HK-2 (cell line): ENCODE results near the gene BAIAP2L1.
"Not testable (repeated sequence)": the region's sequence is repeated elsewhere in the genome, so short reads cannot be mapped to it uniquely, and the experiment has no call there.

Source experiments
- DNase-seq: peaks from one replicate; pipeline ENCODE4 v3.0.0-alpha.2; 2018; ENCODE audit not compliant: unreplicated experiment

Gene BAIAP2L1

DNA sequence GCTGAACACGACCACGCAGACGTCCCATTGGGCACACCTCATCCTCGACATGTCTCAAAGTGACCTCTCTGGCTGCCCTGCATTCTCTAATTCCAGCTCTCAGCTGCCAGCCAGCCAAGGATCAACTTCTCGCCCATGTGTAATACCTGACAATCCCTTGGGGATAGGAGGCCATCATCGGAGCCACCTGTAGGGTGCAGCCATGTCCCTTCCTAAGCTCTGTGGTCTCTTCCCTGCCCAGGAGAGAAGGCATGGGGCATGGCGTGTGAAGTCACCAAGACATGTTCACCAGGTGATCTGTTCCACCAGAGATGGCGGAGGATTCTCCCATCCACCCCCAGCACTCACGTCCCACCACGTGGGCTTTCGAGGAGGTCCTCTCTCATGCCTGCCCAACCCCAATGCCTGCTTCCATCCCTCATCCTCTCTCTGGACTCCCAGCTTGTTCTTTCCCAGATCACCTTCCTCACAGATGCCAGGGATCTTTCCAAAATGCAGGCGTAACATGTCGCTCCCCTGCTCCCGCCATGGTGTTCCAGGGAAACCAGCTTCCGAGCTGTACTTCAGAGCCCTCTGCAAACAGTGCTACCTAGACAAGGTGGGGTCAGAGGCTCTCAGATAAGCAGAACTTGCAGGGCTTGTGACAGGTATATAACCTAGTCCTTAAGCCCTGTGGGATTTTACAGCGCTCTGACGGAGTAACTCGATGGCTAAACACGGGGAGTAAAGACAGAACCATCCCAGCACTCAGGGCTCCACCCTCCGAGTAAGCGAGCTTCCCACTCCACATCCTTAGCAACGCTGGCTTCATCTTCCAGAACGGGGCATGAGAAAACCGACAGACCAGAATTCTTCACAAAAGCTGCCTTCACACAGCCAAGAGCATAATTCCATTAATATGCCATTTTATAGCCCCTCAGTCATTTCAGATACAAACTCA, 78.3 kb downstream of the BAIAP2L1 start:
- DNase-seq = no peak

DNA sequence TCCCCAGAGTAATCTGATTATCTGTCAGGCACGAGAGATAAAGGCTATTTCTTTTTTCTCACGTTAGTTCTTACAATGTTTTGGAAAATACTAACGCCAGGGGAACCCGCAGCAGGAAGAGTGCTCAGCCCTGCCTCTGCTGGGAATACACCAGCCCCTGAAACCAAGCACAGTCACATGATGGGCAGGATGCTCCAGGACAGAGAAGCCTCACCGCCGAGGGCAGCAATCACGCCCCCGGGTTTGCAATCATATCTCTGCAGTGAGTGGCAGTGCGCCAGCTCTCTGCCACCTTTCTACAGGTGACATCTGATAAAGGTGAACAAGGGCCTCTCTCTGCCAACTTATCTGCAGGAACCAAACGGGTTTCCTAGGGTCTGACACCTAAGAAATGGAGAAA, 79.6 kb downstream of the BAIAP2L1 start:
- no peak for DNase-seq

- no peak for DNase-seq
These were observed 81.7 kb downstream of the BAIAP2L1 start for GRCh38 chr7:98319176-98319575.

DNA sequence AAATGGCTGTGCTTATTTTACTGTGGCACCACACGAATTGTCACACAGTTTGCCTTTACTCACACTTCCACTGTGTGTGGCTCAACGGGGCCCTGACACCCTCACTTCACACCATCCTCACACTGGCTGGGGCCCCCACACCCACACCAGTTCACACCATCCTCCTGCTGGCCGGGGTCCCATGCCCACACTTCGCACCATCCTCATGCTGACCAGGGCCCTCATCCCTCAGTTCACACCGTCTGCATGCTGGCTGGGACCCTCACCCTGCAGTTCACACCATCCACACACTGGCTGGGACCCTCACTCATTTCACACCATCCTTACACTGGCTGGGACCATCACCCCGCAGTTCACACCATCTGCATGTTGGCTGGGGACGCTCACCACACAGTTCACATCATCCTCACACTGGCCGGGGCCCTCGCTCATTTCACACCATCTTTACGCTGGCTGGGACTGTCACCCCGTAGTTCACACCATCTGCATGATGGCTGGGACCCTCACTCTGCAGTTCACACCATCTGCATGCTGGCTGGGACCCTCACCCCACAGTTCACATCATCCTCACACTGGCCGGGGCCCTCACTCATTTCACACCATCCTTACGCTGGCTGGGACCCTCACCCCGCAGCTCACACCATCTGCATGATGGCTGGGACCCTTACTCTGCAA, 83.4 kb downstream of the BAIAP2L1 start:
- DNase-seq = no peak

- DNase-seq = not testable (repeated sequence)
These were observed 84.8 kb downstream of the BAIAP2L1 start for GRCh38 chr7:98315994-98316527.

DNA sequence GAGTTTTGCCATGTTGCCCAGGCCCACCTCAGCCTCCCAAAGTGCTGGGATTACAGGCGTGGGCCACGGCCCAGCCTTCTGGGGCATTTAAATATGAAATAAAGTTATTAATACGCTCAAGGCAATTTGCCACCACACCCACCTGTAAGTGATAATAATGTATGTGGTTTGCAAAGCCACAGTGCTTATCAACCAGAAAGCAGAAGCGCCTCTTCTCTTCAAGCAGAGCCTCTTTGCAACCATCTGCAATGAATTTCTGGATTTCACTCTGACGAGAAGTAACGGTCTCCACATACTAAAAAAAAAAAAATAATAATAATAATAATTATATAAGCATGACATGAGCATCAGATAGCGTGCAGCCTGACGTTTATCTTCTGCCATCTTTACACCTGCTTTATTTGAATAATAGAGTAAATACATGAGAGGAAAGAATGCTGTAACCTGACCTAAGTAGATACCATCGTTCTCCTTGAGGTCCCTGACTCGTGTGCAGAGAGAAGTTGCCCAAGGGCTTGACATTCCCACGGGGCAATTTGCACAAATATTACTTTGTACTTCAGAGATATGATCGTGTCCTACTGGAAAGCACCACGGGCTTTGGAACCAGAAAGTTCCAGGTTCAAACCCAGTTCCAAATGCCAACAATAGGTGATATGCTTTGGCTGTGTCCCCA, 85.4 kb downstream of the BAIAP2L1 start:
- no peak for DNase-seq

DNA sequence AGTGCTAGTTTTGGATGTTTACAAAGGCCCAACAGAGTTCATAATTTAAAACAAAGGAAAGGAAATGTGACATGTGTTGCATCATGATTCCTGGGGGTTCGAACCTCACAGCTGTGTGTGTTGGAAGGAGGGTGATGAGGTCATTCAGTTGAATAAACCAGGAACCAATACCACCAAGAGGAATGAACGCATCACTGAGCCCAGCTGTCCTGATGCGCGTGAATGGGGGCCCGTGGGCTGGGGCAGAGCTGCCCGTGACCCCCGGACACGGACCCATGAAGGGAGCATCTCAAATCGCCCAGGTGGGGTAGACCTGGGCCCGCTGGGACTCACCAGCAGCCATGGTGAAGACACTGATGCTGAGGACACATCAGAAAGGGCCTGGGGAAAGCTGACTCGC, 86.4 kb downstream of the BAIAP2L1 start:
- no peak for DNase-seq

- DNase-seq = no peak
These were observed 88.7 kb downstream of the BAIAP2L1 start for GRCh38 chr7:98312201-98312600.

- DNase-seq = no peak
These were observed 91.3 kb downstream of the BAIAP2L1 start for GRCh38 chr7:98309566-98309965.

GRCh38 chr7:98307971-98308466, 92.9 kb downstream of the BAIAP2L1 start:
- no peak for DNase-seq

DNA sequence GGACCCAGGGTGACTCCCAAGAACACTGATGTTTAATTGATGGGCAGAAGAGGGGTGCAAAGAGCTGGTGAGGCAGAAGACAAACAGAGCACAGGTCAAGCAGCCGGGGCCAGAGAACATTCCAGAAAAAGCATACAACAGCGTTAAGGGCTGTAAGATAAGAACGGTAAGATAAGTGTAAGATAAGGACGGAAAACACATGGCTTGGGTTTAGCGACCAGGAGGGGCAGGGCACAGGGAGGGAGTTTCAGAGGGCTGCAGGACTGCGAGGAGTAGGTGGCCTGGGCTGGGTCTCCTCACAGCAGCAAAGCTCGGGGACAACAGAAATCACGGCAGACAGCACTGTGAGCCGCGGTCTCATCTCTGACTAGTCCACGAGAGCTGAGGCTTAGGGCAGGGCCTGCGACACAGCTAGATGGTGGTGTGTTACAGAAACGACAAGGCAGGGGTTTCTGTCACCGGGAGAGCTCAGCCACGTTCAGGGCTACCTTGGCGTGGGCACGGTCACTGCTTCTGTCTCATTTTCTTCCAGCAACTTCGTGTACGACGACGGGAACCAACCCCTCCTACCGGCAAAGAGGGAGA, 94.8 kb downstream of the BAIAP2L1 start:
- no peak for DNase-seq

- no peak for DNase-seq
These were observed 97.0 kb downstream of the BAIAP2L1 start for GRCh38 chr7:98303906-98304305.

DNA sequence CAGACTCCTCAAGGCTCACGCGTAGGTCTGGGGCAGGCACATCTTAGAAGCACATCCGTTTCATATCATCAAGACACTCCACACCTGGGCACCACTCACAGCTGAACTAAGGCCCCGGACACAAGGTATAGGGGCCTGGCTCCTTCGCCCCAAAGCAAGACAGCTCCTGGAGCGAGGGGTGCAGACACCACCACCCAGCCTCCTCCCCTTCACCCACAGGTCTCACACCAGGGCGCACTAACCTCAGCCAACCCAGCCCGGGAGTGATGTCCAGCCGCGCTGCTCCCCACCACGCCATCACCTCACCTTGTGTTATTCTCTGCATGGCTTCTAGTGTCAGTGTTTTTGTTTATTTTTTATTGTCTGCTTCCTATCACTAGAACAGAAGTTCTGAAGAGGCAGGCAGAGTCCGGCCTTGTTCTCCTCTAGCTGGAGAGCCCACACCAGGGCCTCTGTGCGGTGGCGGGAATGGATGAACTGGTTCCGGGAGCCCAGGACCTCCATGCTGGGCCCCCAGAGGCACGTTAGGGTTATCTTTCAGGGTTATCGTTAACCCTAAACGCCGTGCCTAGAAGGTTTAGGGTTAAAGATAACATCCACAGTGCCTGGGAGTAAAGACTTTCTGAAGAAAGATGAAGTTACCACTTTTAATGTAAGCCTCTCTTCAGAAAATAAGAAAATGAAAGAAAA, 97.6 kb downstream of the BAIAP2L1 start:
- DNase-seq = no peak

DNA sequence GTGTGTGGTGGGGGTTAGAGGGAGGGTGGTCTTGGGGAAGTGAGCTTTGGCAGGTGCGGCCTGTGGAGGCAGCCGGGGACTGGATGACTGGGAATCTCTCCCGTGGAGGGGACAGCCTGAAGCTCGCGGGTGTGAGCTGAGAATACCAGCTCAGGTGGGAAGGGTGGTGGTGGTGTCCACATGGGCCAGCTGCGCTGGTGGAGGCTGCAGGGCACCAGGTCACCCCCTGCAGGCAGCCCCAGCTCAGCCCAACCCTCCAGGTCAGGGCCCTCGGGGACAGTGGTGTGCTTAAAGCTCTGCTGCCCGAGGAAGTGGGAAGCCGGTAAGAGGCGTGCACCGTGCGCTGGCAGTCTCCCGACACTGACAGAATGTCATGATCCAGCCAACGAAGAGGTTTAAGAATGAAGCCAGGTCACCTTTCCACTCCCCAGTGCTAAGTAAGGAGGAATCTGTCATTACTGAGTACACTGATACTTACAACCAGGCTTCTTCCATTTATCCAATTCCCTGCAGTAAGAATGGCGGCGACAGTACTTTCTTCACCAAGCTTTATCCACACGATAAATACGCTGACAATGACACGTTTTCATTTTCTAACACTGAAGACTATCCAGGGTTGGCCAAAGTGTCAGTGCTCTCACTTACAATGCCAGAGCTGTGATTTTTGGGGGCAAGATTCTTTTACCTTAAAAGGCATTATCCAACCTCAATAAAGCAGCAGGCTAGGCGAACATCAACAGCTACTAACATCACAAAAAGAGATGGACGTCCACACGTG, 99.0 kb downstream of the BAIAP2L1 start:
- no peak for DNase-seq

GRCh38 chr7:98300595-98301372, 100.1 kb downstream of the BAIAP2L1 start:
- DNase-seq = no peak

GRCh38 chr7:98297626-98298286, 103.1 kb downstream of the BAIAP2L1 start:
- DNase-seq = no peak

- DNase-seq = no peak
These were observed 104.1 kb downstream of the BAIAP2L1 start for GRCh38 chr7:98296833-98297232.

GRCh38 chr7:98295467-98296192, 105.3 kb downstream of the BAIAP2L1 start:
- no peak for DNase-seq
